ENCODE measurements around the gene RPLP2.
A peak's percentile ranks its signal among the peaks of the same experiment; 100 is the strongest.

The RPLP2 gene

DNA sequence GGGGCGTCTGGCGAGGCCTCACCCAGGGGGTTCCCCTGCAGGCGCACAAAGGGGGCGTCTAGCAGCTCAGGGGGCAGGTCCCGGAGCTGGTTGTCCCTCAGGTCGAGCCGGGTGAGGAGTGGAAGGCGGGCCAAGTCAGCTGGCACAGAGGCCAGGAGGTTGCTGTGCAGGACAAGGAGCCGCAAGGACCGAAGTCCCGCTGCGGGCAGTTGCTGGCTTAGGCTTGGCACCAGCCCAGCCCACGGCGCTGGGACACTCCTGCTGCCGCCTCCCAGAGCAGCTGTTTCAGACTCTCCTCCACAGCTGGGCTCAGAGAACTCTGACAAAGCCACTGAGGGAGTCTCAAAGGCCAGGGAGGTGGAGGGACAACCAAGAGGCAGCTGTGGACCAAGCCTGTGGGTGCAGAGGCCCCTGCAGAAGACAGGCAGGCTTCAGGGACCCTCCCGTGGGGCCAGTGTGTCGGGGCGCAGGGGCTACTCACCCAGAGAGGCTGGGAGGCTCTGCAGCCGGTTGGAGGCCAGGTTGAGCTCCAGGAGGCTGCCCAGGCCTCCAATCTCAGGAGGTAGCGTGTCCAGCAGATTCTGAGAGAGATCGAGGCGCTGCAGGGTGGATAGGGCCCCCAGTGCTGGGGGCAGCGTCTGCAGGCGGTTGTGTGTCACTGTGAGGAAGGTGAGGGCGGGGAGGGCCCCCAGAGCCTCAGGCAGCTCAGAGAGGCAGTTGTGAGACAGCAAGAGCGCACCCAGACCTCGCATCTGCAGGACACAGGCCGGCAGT lies 6.9 kb upstream of the RPLP2 start:
- no peak for DNase-seq (ENCODE audit: insufficient read length, low spot score)
- TF ChIP-seq POU2F2 (IDR thresholded peaks at IDR 0.05; ENCODE audit: low read depth, low read length), result no peak
- TF ChIP-seq POLR2AphosphoS5 (IDR thresholded peaks at IDR 0.05; ENCODE audit: low read depth, low read length), result no peak
- no peak for TF ChIP-seq POLR2A (IDR thresholded peaks at IDR 0.05; ENCODE audit: low read depth, low read length)
- TF ChIP-seq SPI1 (IDR thresholded peaks at IDR 0.05; ENCODE audit: low read depth, low read length), result no peak
- no peak for TF ChIP-seq PAX5 (IDR thresholded peaks at IDR 0.05; ENCODE audit: insufficient read depth, low read length, severe bottlenecking)
- no peak for TF ChIP-seq TAF1 (IDR thresholded peaks at IDR 0.05; ENCODE audit: low read depth, low read length)

DNA sequence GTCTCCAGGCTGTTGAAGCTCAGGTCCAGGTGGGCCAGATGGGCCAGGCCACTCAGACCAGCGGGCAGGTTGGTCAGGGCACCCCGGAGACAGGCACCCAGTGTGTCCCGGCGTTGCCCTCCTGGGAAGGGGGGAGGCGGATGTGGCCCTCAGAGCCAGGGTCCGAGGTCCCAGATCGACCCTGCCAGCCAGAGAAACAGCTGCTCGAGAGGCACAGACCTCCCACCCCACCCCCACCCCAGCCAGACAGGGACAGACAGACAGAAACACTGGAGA lies 6.4 kb upstream of the RPLP2 start:
- FAIRE-seq, result no peak

More for the DNA sequence above, 6.9 kb upstream of the RPLP2 start:
- no peak for FAIRE-seq

GRCh38 chr11:803770-804598 lies 5.8 kb upstream of the RPLP2 start:
- FAIRE-seq, result peak; percentile 55
- TF ChIP-seq POU2F2 (IDR thresholded peaks at IDR 0.05; ENCODE audit: low read depth, low read length) (no peak), POLR2A (IDR thresholded peaks at IDR 0.05; ENCODE audit: low read depth, low read length) (no peak), PAX5 (IDR thresholded peaks at IDR 0.05; ENCODE audit: insufficient read depth, low read length, severe bottlenecking) (no peak), POLR2AphosphoS5 (IDR thresholded peaks at IDR 0.05; ENCODE audit: low read depth, low read length) (no peak), SPI1 (IDR thresholded peaks at IDR 0.05; ENCODE audit: low read depth, low read length) (no peak)
- no peak for DNase-seq (ENCODE audit: insufficient read length, low spot score)

More for the DNA sequence above, 6.4 kb upstream of the RPLP2 start:
- TF ChIP-seq TAF1 (IDR thresholded peaks at IDR 0.05; ENCODE audit: low read depth, low read length) (no peak), POU2F2 (IDR thresholded peaks at IDR 0.05; ENCODE audit: low read depth, low read length) (no peak), POLR2AphosphoS5 (IDR thresholded peaks at IDR 0.05; ENCODE audit: low read depth, low read length) (no peak), SPI1 (IDR thresholded peaks at IDR 0.05; ENCODE audit: low read depth, low read length) (no peak), PAX5 (IDR thresholded peaks at IDR 0.05; ENCODE audit: insufficient read depth, low read length, severe bottlenecking) (no peak), POLR2A (IDR thresholded peaks at IDR 0.05; ENCODE audit: low read depth, low read length) (no peak)
- no peak for DNase-seq (ENCODE audit: insufficient read length, low spot score)

- no peak for FAIRE-seq
- no peak for TF ChIP-seq SPI1 (IDR thresholded peaks at IDR 0.05; ENCODE audit: low read depth, low read length)
- TF ChIP-seq PAX5 (IDR thresholded peaks at IDR 0.05; ENCODE audit: insufficient read depth, low read length, severe bottlenecking), result no peak
- no peak for TF ChIP-seq TAF1 (IDR thresholded peaks at IDR 0.05; ENCODE audit: low read depth, low read length)
- TF ChIP-seq POU2F2 (IDR thresholded peaks at IDR 0.05; ENCODE audit: low read depth, low read length), result no peak
- TF ChIP-seq POLR2A (IDR thresholded peaks at IDR 0.05; ENCODE audit: low read depth, low read length), result no peak
Observed at GRCh38 chr11:804599-804964, 5.2 kb upstream of the RPLP2 start.

GRCh38 chr11:808427-809286 lies 1.1 kb upstream of the RPLP2 start:
- peak; percentile 35 for FAIRE-seq
- TF ChIP-seq POU2F2 (IDR thresholded peaks at IDR 0.05; ENCODE audit: low read depth, low read length) (no peak), POLR2AphosphoS5 (IDR thresholded peaks at IDR 0.05; ENCODE audit: low read depth, low read length) (no peak), PAX5 (IDR thresholded peaks at IDR 0.05; ENCODE audit: insufficient read depth, low read length, severe bottlenecking) (no peak), POLR2A (IDR thresholded peaks at IDR 0.05; ENCODE audit: low read depth, low read length) (no peak), SPI1 (IDR thresholded peaks at IDR 0.05; ENCODE audit: low read depth, low read length) (no peak), TAF1 (IDR thresholded peaks at IDR 0.05; ENCODE audit: low read depth, low read length) (no peak)
- no peak for DNase-seq (ENCODE audit: insufficient read length, low spot score)

More at GRCh38 chr11:804599-804964, 5.2 kb upstream of the RPLP2 start:
- no peak for DNase-seq (ENCODE audit: insufficient read length, low spot score)

DNA sequence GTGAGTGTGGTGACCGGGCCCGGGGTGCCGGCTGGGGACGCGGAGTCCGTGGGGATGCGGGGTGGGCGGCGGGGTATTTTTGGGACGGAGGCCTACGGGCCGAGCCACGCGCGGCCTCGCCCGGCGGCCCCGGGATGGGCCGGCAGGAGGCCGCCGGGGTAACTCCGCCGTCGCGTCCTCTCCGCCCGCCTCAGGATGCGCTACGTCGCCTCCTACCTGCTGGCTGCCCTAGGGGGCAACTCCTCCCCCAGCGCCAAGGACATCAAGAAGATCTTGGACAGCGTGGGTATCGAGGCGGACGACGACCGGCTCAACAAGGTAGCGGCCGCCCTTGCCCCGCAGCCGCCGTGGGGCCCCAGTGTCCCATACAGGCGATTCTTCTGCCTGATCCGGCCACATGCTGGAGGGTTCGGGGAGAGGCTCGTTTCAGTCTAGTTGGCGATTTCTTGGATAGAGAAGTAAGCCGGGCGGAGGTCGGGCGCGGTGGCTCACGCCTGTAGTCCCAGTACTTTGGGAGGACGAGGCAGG lies 337 bp downstream of the RPLP2 start:
- DNase-seq (ENCODE audit: insufficient read length, low spot score) (no peak), FAIRE-seq (no peak)
- TF ChIP-seq TAF1 (IDR thresholded peaks at IDR 0.05; ENCODE audit: low read depth, low read length) (no peak), SPI1 (IDR thresholded peaks at IDR 0.05; ENCODE audit: low read depth, low read length) (no peak), PAX5 (IDR thresholded peaks at IDR 0.05; ENCODE audit: insufficient read depth, low read length, severe bottlenecking) (no peak), POU2F2 (IDR thresholded peaks at IDR 0.05; ENCODE audit: low read depth, low read length) (no peak), POLR2A (IDR thresholded peaks at IDR 0.05; ENCODE audit: low read depth, low read length) (no peak), POLR2AphosphoS5 (IDR thresholded peaks at IDR 0.05; ENCODE audit: low read depth, low read length) (no peak)

DNA sequence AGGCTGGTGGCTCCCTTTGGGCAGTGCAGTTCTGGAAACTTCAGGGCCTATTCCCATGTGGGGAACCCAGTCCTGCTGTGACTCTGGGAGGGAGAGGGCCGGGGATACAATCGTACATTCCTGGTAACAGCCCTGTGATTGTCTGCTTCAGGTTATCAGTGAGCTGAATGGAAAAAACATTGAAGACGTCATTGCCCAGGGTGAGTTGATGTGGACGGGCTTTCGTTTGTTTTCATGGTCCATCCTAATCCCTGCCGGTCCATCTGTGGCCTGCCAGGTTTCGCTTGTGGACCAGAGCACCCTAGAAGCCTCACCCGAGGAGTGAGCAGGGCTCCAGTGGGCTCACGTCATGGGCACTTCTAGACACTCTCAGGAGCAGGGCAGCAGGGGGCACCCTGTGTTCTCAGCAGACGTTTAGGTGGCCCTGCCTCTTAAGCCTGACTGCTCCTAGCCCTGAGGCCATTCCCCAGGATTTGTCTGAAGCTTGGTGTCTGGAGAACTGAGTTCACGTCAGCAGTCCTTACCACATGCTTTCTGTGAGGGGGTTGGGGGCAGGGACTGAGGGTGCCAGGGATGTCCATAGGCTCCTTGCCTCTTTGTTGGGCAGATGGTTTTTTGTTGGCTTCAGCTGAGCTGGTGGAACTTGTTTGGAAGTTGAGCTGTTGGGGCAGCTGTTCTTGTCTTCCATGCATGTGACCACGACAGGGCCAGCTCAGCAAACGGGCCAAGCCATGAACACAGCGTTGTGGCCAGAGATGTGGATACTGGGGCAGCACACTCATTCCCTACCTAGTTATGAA lies 1.9 kb downstream of the RPLP2 start:
- no peak for DNase-seq (ENCODE audit: insufficient read length, low spot score)
- TF ChIP-seq POU2F2 (IDR thresholded peaks at IDR 0.05; ENCODE audit: low read depth, low read length), result no peak
- peak; percentile 18 for TF ChIP-seq POLR2AphosphoS5 (IDR thresholded peaks at IDR 0.05; ENCODE audit: low read depth, low read length)
- TF ChIP-seq SPI1 (IDR thresholded peaks at IDR 0.05; ENCODE audit: low read depth, low read length), result no peak
- no peak for TF ChIP-seq PAX5 (IDR thresholded peaks at IDR 0.05; ENCODE audit: insufficient read depth, low read length, severe bottlenecking)
- TF ChIP-seq POLR2A (IDR thresholded peaks at IDR 0.05; ENCODE audit: low read depth, low read length), result no peak
- TF ChIP-seq TAF1 (IDR thresholded peaks at IDR 0.05; ENCODE audit: low read depth, low read length), result no peak
- FAIRE-seq, result peak; percentile 80

- TF ChIP-seq TAF1 (IDR thresholded peaks at IDR 0.05; ENCODE audit: low read depth, low read length), result no peak
- peak; percentile 43; the same call in 1 of the 2 replicates for TF ChIP-seq POLR2AphosphoS5 (IDR thresholded peaks at IDR 0.05; ENCODE audit: low read depth, low read length)
- no peak for TF ChIP-seq POU2F2 (IDR thresholded peaks at IDR 0.05; ENCODE audit: low read depth, low read length)
- TF ChIP-seq PAX5 (IDR thresholded peaks at IDR 0.05; ENCODE audit: insufficient read depth, low read length, severe bottlenecking), result no peak
- no peak for TF ChIP-seq POLR2A (IDR thresholded peaks at IDR 0.05; ENCODE audit: low read depth, low read length)
- no peak for TF ChIP-seq SPI1 (IDR thresholded peaks at IDR 0.05; ENCODE audit: low read depth, low read length)
- FAIRE-seq, result no peak
Observed at GRCh38 chr11:812390-812789, 2.6 kb downstream of the RPLP2 start.

More at GRCh38 chr11:812390-812789, 2.6 kb downstream of the RPLP2 start:
- no peak for DNase-seq (ENCODE audit: insufficient read length, low spot score)

Measured in GM12891 (cell line).